ENCODE data around the gene ZNF700. TPM values are rescaled to one million over a fixed set of nuclear protein-coding genes. Genes with fewer than 3 reads are reported as not detected.
A peak's percentile ranks its signal among the peaks of the same experiment; 100 is the strongest.

ZNF700 gene
- total and polyA plus RNA-seq, 2 donors (not counting 1 experiment from before 2014, with no cell fraction given) = 14.3 to 34.9 TPM

DNA sequence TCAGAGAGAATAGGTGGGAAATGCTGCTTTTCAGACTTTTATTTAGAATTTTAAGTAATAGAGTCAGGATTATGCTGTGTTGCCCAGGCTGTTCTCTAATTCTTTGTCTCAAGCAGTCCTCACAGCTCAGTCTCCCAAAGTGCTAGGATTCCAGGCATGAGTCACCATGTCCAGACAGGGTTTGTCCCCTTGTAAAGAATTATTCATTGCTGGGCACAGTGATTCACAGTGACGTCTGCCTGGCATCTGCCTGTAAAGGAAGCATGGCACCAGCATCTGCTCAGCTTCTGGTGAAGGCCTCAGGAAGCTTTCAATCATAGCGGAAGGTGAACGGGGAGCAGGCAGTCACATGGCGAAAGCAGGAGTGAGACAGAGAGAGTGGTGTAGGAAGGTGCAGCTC, 57.6 kb downstream of the ZNF700 start:
- Histone ChIP-seq H2AFZ (ENCODE audit: insufficient read depth, low read depth, low read length, poor library complexity, severe bottlenecking) (no peak overlapping the region), H3K4me1 (ENCODE audit: control insufficient read depth in 2 of 2, insufficient read depth in 2 of 2, low read length in 2 of 2) (peaks cover 3 to 13% of the 10 kb centered on the region in 2 donors), H3K27me3 (replicated peaks in 1 of 4; ENCODE audit: control extremely low read depth in 1 of 4, control insufficient read depth in 3 of 4, insufficient read depth in 4 of 4, low read length in 3 of 4) (no peaks in the 10 kb centered on the region), H3K4me2 (replicated peaks; ENCODE audit: low read depth, low read length, poor library complexity, severe bottlenecking) (no peak overlapping the region), H3K36me3 (replicated peaks in 1 of 2; ENCODE audit: control extremely low read depth in 1 of 2, control insufficient read depth in 1 of 2, extremely low read depth in 1 of 2, insufficient read depth in 2 of 2, low read length in 1 of 2) (peaks cover 6 to 14% of the 10 kb centered on the region in 2 experiments), H4K20me1 (ENCODE audit: control insufficient read depth, insufficient read depth, low read length, poor library complexity, severe bottlenecking) (no peaks in the 10 kb centered on the region), H3K9me3 (ENCODE audit: control extremely low read depth in 1 of 3, control insufficient read depth in 2 of 3, insufficient read depth in 1 of 3, low read length in 2 of 3) (peaks cover 13 to 51% (median 35%) of the 10 kb centered on the region in 3 donors), H3K27ac (ENCODE audit: low read length in 2 of 2) (no peak overlapping the region), H3K79me2 (ENCODE audit: control insufficient read depth, insufficient read depth, low read length) (peaks cover under 1% of the 10 kb centered on the region), H3K9ac (ENCODE audit: low read length) (no peak overlapping the region), H3K4me3 (ENCODE audit: control extremely low read depth in 1 of 5, extremely low read depth in 1 of 5, insufficient read depth in 1 of 5, low read depth in 2 of 5, low read length in 4 of 5) (no peak overlapping the region)
- H3K4me3 Mint-ChIP-seq = no peak overlapping the region
- H3K4me1 Mint-ChIP-seq = peaks cover 9% of the 10 kb centered on the region
- DNase-seq = no peak
- ATAC-seq (ENCODE audit: low read depth) = no peak
- intact Hi-C loops (cut with micrococcal nuclease) = no loop called here
- H3K9me3 Mint-ChIP-seq (ENCODE audit: insufficient read depth) = peaks cover 14% of the 10 kb centered on the region
- TF ChIP-seq EZH2 (IDR thresholded peaks at IDR 0.05; ENCODE audit: borderline replicate concordance, insufficient read depth, low read depth, low read length, poor library complexity, severe bottlenecking) = no peak
- TF ChIP-seq, protein P1, sequence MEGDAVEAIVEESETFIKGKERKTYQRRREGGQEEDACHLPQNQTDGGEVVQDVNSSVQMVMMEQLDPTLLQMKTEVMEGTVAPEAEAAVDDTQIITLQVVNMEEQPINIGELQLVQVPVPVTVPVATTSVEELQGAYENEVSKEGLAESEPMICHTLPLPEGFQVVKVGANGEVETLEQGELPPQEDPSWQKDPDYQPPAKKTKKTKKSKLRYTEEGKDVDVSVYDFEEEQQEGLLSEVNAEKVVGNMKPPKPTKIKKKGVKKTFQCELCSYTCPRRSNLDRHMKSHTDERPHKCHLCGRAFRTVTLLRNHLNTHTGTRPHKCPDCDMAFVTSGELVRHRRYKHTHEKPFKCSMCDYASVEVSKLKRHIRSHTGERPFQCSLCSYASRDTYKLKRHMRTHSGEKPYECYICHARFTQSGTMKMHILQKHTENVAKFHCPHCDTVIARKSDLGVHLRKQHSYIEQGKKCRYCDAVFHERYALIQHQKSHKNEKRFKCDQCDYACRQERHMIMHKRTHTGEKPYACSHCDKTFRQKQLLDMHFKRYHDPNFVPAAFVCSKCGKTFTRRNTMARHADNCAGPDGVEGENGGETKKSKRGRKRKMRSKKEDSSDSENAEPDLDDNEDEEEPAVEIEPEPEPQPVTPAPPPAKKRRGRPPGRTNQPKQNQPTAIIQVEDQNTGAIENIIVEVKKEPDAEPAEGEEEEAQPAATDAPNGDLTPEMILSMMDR (IDR thresholded peaks at IDR 0.05) = no peak
- H3K27ac Mint-ChIP-seq = no peak overlapping the region
- CTCF ChIA-PET = interaction anchor here (0.8 to 2.7 kb wide), 3 partner anchors 19 to 74 kb away, joined by 3 to 7 read pairs (median 4); no protein-coding TSS in a partner anchor
- POLR2A ChIA-PET = interaction anchor here (0.6 kb wide), 1 partner anchor 89 kb away, joined by 3 read pairs; no protein-coding TSS in a partner anchor
- 71% methylated on average over 1 of the region's 4 CpGs for WGBS (ENCODE audit: insufficient coverage)
- no peaks in the 10 kb centered on the region for H3K27me3 Mint-ChIP-seq

DNA sequence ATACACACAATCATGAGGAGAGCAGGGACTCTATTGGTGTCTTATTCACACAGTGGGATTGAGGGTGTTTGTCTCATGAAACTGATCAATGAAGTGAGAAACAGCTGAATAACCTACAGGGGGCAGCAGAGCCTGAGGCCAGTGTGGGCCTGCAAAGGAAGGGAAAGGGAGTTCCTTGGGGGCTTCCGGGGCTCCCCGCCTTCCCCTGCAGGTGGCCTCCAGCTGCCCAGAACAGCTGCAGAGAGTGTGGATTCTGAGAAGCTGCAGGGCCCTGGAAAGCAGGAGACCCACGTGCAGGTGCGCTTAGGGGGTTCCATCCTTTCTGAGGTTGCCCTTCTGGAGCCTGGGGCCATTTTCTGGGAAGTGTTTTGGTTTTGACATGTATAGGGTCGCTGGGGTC, 60.1 kb downstream of the ZNF700 start:
- ATAC-seq (ENCODE audit: low read depth) = no peak
- H3K4me1 ChIP-seq (ENCODE audit: control insufficient read depth in 2 of 2, insufficient read depth in 2 of 2, low read length in 2 of 2) = peaks cover 3 to 13% of the 10 kb centered on the region in 2 donors
- no peaks in the 10 kb centered on the region for H3K27me3 Mint-ChIP-seq
- peaks cover 15% of the 10 kb centered on the region for H3K79me2 ChIP-seq (ENCODE audit: control insufficient read depth, insufficient read depth, low read length)
- no peak overlapping the region for H3K4me2 ChIP-seq (replicated peaks; ENCODE audit: low read depth, low read length, poor library complexity, severe bottlenecking)
- H3K4me1 Mint-ChIP-seq = peaks cover 17% of the 10 kb centered on the region
- CTCF ChIA-PET = interaction anchor here (1.0 to 7.2 kb wide), 4 partner anchors 21 to 132 kb away, joined by 3 to 173 read pairs (median 5); partner anchors contain the start of gene ZNF700
- intact Hi-C loops (cut with micrococcal nuclease) = loop anchor here (5.0 kb wide), 1 partner anchor 173 kb away; the partner anchor contains the start of gene ZNF440
- H3K27ac Mint-ChIP-seq = no peak overlapping the region
- H3K27me3 ChIP-seq (replicated peaks in 1 of 4; ENCODE audit: control extremely low read depth in 1 of 4, control insufficient read depth in 3 of 4, insufficient read depth in 4 of 4, low read length in 3 of 4) = no peaks in the 10 kb centered on the region
- no peak overlapping the region for H3K9ac ChIP-seq (ENCODE audit: low read length)
- H3K4me3 Mint-ChIP-seq = no peak overlapping the region
- no peak for TF ChIP-seq EZH2 (IDR thresholded peaks at IDR 0.05; ENCODE audit: borderline replicate concordance, insufficient read depth, low read depth, low read length, poor library complexity, severe bottlenecking)
- TF ChIP-seq, protein P1 (IDR thresholded peaks at IDR 0.05) = peak; percentile 20
- peak; percentile 30 for DNase-seq
- 41% methylated on average over 5 of the region's 5 CpGs for WGBS (ENCODE audit: insufficient coverage)
- H4K20me1 ChIP-seq (ENCODE audit: control insufficient read depth, insufficient read depth, low read length, poor library complexity, severe bottlenecking) = peaks cover 8% of the 10 kb centered on the region
- no peak overlapping the region for H3K4me3 ChIP-seq (ENCODE audit: control extremely low read depth in 1 of 5, extremely low read depth in 1 of 5, insufficient read depth in 1 of 5, low read depth in 2 of 5, low read length in 4 of 5)
- no peak overlapping the region for H2AFZ ChIP-seq (ENCODE audit: insufficient read depth, low read depth, low read length, poor library complexity, severe bottlenecking)
- no peak overlapping the region for H3K27ac ChIP-seq (ENCODE audit: low read length in 2 of 2)
- H3K36me3 ChIP-seq (replicated peaks in 1 of 2; ENCODE audit: control extremely low read depth in 1 of 2, control insufficient read depth in 1 of 2, extremely low read depth in 1 of 2, insufficient read depth in 2 of 2, low read length in 1 of 2) = no peaks in the 10 kb centered on the region
- POLR2A ChIA-PET = no interaction called here
- H3K9me3 Mint-ChIP-seq (ENCODE audit: insufficient read depth) = no peaks in the 10 kb centered on the region
- H3K9me3 ChIP-seq (ENCODE audit: control extremely low read depth in 1 of 3, control insufficient read depth in 2 of 3, insufficient read depth in 1 of 3, low read length in 2 of 3) = peaks cover 4 to 29% (median 27%) of the 10 kb centered on the region in 3 donors

All from B cell (primary cell).